ENCODE measurements around the gene ANKRD13B.

The ANKRD13B gene

DNA sequence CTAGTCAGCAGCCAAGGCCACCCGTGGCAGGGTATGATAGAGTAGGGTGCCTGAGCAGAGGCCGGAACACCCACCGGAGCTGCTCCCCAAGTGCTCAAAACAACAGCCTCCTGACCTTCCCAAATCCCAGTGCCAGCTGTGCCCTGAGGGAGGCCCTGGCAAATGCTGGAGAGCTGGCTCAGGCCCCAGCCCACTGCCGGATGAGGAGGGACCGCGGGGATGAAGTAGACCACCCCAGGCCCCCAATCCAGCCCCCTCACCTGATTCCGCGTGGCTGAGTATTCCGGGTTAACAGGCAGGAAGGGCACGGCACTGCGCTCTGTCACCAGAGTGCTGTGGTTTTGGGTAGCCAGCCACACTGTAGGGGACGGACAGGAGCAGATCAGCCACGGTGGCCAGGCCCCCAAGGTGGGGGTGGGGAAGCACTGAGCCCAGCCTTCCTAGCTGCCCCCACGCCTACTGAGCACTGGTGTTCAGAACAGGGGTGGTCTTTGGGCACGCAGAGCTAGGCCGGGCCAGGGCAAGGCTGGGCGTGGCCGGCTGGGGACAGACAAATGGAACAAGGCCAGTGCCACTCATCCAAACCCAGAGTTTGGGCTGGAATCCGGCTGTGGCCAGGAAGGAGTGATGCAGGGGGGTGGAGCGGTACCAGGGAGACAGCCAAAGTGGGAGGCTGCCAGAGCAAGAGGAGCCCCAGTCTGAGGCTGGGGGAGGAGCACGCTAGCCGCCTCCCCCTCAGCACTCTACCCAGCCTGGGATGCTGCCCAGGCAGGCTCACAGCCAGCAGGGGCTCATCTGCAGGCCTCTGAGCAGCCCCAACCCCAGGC, 15.3 kb upstream of the ANKRD13B start:
- peak; percentile 48 for DNase-seq (ENCODE audit: low read depth)
- H3K4me3 ChIP-seq (replicated peaks; ENCODE audit: low read depth, low read length), result no peak overlapping the region
- TF ChIP-seq, protein P1, sequence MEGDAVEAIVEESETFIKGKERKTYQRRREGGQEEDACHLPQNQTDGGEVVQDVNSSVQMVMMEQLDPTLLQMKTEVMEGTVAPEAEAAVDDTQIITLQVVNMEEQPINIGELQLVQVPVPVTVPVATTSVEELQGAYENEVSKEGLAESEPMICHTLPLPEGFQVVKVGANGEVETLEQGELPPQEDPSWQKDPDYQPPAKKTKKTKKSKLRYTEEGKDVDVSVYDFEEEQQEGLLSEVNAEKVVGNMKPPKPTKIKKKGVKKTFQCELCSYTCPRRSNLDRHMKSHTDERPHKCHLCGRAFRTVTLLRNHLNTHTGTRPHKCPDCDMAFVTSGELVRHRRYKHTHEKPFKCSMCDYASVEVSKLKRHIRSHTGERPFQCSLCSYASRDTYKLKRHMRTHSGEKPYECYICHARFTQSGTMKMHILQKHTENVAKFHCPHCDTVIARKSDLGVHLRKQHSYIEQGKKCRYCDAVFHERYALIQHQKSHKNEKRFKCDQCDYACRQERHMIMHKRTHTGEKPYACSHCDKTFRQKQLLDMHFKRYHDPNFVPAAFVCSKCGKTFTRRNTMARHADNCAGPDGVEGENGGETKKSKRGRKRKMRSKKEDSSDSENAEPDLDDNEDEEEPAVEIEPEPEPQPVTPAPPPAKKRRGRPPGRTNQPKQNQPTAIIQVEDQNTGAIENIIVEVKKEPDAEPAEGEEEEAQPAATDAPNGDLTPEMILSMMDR (IDR thresholded peaks at IDR 0.05; ENCODE audit: low read length, missing control alignments), result no peak

DNA sequence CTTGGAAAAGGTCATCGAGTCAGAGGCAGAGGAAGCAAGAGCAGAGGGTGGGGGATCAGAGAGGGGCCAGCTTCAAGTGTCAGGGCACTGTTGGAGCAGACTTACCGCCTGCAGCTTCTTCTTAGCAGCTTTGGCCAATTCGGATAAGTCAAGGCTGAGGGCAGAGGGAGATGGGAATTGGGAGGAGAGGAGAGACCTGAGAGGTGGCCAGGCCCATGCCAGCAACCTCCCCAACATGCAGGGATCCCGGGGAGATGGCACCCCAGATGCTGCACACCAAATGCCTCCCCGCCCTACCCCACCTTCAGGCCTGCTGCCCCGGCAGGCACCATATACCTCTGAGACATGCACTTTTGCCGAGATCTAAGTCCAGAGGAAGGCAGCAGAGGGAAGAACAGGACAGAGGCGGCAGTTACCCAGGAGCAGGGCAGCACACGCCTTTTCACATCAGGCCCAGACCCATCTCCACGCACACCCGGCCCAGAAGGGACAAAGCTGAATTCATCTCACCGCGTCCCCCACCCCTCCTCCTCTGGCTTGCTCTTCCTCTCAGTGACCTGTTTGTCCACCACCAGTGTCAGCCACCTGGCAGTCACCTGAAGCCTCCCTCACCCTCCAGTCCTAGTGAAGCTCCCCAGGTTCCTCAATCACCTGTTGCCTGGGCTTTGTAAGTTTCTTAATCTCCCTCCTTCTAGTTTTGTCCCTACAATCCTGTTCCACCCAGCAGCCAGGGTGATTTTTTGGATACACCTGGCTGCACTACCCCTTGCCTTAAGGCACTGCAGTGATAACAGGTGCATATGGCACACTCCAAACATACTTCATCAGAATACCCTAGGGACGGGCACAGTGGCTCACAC, 14.1 kb upstream of the ANKRD13B start:
- TF ChIP-seq, protein P1 (IDR thresholded peaks at IDR 0.05; ENCODE audit: low read length, missing control alignments), result no peak
- H3K4me3 ChIP-seq (replicated peaks; ENCODE audit: low read depth, low read length), result no peak overlapping the region
- DNase-seq (ENCODE audit: low read depth), result no peak

DNA sequence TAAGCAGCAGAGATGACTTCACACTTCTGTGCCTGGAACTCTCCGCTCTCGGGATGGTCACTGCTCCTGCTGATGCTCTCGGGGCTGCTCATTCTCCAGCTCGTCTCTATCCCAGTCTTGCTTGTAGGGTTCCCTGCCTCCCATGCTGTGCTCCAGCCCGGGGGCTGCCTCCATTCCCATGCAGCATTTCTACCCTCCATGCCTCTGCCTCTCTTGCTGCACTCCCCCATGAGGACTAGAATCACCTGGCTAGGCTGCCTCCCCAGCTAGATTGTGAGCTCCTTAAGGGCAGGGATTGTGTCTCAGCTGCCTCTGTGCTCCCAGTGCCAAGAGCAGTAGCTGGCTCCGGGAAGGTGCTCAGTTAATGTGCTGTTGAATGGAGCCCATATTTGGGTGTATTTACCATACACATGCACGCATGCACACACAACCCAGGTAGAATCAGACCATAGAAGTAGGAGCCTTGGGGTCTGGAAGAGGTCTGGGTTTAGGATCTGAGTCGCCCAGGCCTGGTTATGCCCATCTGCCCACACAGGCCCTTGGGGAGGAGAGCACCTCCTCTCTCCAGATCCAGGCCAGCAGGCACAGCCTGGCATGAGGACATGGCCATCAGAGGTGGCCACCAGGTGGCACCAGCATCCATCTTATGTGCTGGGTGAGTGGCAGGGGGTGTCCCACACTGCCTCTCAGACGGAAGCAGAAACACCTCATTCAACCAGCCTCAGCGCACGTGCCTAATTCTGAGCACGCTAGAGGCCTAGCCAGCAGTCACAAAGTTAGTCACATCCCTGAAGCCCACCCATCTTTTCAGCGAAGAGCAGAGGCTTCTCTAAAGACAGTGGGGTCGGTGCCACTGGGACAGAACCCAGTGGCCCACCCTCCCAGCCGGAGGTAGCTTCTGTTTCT, 12.8 kb upstream of the ANKRD13B start:
- DNase-seq (ENCODE audit: low read depth), result peak; percentile 83
- TF ChIP-seq, protein P1 (IDR thresholded peaks at IDR 0.05; ENCODE audit: low read length, missing control alignments), result peak; percentile 88
- no peak overlapping the region for H3K4me3 ChIP-seq (replicated peaks; ENCODE audit: low read depth, low read length)

GRCh38 chr17:29581583-29582253, 11.2 kb upstream of the ANKRD13B start:
- no peak overlapping the region for H3K4me3 ChIP-seq (replicated peaks; ENCODE audit: low read depth, low read length)
- DNase-seq (ENCODE audit: low read depth), result no peak

GRCh38 chr17:29582254-29582765, 10.6 kb upstream of the ANKRD13B start:
- H3K4me3 ChIP-seq (replicated peaks; ENCODE audit: low read depth, low read length), result no peak overlapping the region
- TF ChIP-seq, protein P1 (IDR thresholded peaks at IDR 0.05; ENCODE audit: low read length, missing control alignments), result no peak
- no peak for DNase-seq (ENCODE audit: low read depth)

More at GRCh38 chr17:29581583-29582253, 11.2 kb upstream of the ANKRD13B start:
- TF ChIP-seq, protein P1 (IDR thresholded peaks at IDR 0.05; ENCODE audit: low read length, missing control alignments), result no peak

GRCh38 chr17:29582772-29583171, 10.2 kb upstream of the ANKRD13B start:
- TF ChIP-seq, protein P1 (IDR thresholded peaks at IDR 0.05; ENCODE audit: low read length, missing control alignments), result no peak
- no peak overlapping the region for H3K4me3 ChIP-seq (replicated peaks; ENCODE audit: low read depth, low read length)
- DNase-seq (ENCODE audit: low read depth), result no peak

All from fibroblast of pulmonary artery (primary cell).